Vagina (tissue), 2 donors: ENCODE measurements around the gene OOSP4A. TPM values are rescaled to one million over a fixed set of nuclear protein-coding genes. Genes with fewer than 3 reads are reported as not detected.

ENCODE experiments used
- DNase-seq, 2 donors: peaks; one replicate each; pipeline ENCODE4 v3.0.0-alpha.2; 2017; ENCODE audit errors: extremely low spot score in 2 of 2
- H3K27ac ChIP-seq: fragments of 200-600 bp; sonication (generic); one replicate; pipeline ENCODE4 v1.5.1; 2019
- H3K27me3 ChIP-seq: fragments of 200-600 bp; sonication (generic); one replicate; pipeline ENCODE4 v1.5.1; 2019
- H3K36me3 ChIP-seq, 2 donors: fragments of 200-600 bp; sonication (generic); one replicate each; pipeline ENCODE4 v1.5.1; 2017 to 2019
- H3K4me1 ChIP-seq: fragments of 200-600 bp; sonication (generic); one replicate; pipeline ENCODE4 v1.5.1; 2019
- H3K4me3 ChIP-seq, 2 donors: fragments of 200-600 bp; sonication (generic); 1 replicate in 1 of 2; 2 replicates in 1 of 2; pipeline ENCODE4 v1.5.1; 2016 to 2019
- H3K9me3 ChIP-seq: fragments of 200-600 bp; sonication (generic); one replicate; pipeline ENCODE4 v1.5.1; 2019
- CTCF ChIP-seq, 3 experiments: fragments of 450-650 bp in 2 of 3; fragments of 200-600 bp in 1 of 3; sonication (generic) in 1 of 3; IDR thresholded peaks; one replicate each; pipeline ENCODE4 v1.5.1; 2017 to 2019; ENCODE audit warnings: antibody characterized with exemption in 3 of 3, mild to moderate bottlenecking in 2 of 3, moderate library complexity in 2 of 3
- POLR2A ChIP-seq, 2 donors: fragments of 450-650 bp; IDR thresholded peaks; one replicate each; pipeline ENCODE4 v1.6.1; 2017; ENCODE audit warnings: antibody characterized with exemption in 2 of 2, mild to moderate bottlenecking in 2 of 2, moderate library complexity in 2 of 2
- POLR2AphosphoS5 ChIP-seq, 2 donors: sonication (generic); formaldehyde crosslinking; IDR thresholded peaks; one replicate each; pipeline ENCODE4 v1.9.0; 2017; ENCODE audit warnings: antibody characterized with exemption in 2 of 2, mild to moderate bottlenecking in 2 of 2, low read depth in 1 of 2; ENCODE audit not compliant: insufficient read depth in 1 of 2
- intact Hi-C: fragments of 100-400 bp; cut with DNase I; formaldehyde crosslinking; loops from one replicate; pipeline ENCODE4 v1.15.1; 2023
- total RNA-seq: library from RNA; depleted of rRNA; stranded (reverse); fragments of >200 nt; gene quantifications from one replicate; pipeline ENCODE4 v1.2.3, GENCODE V29; 2016

Gene OOSP4A
- total RNA-seq, 1 donor from 2014 or later = not detected

DNA sequence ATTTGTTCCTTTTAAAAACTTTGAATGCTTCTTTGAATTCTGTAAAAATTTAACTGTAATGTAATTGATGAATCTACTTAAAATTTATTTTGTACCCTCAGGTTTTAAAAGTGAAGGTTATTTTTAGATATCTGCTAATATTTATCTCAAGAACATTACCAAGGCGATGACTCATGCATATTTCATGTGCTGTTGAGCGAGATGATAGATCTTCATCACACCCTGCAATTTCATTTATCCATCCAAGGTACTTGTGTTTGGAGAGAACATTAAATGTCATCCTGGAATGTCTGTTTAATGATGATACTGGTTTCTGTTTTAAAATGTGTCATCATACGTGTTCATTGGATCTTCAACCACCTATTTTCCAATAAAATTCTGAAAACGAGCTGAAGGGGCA lies 6.7 kb upstream of the OOSP4A start:
- intact Hi-C loops = no loop called here
- Histone ChIP-seq H3K27me3 (no peaks in the 10 kb centered on the region), H3K4me1 (no peaks in the 10 kb centered on the region), H3K4me3 (no peak overlapping the region), H3K27ac (no peak overlapping the region), H3K9me3 (no peaks in the 10 kb centered on the region), H3K36me3 (no peaks in the 10 kb centered on the region)
- TF ChIP-seq CTCF (IDR thresholded peaks at IDR 0.05) (no peak), POLR2A (IDR thresholded peaks at IDR 0.05) (no peak), POLR2AphosphoS5 (IDR thresholded peaks at IDR 0.05; ENCODE audit: insufficient read depth in 1 of 2, low read depth in 1 of 2) (no peak)
- no peak for DNase-seq

- Histone ChIP-seq H3K27ac (no peak overlapping the region), H3K27me3 (no peaks in the 10 kb centered on the region), H3K9me3 (no peaks in the 10 kb centered on the region), H3K4me3 (no peak overlapping the region), H3K4me1 (no peaks in the 10 kb centered on the region), H3K36me3 (no peaks in the 10 kb centered on the region)
- no peak for DNase-seq
- TF ChIP-seq POLR2AphosphoS5 (IDR thresholded peaks at IDR 0.05; ENCODE audit: insufficient read depth in 1 of 2, low read depth in 1 of 2) (no peak), CTCF (IDR thresholded peaks at IDR 0.05) (no peak)
- intact Hi-C loops = no loop called here
These were observed 3.1 kb upstream of the OOSP4A start for GRCh38 chr11:59960502-59961381.

- H3K36me3 ChIP-seq = no peaks in the 10 kb centered on the region
- no peak overlapping the region for H3K27ac ChIP-seq
- H3K9me3 ChIP-seq = no peaks in the 10 kb centered on the region
- intact Hi-C loops = no loop called here
- TF ChIP-seq POLR2AphosphoS5 (IDR thresholded peaks at IDR 0.05; ENCODE audit: insufficient read depth in 1 of 2, low read depth in 1 of 2) (no peak), CTCF (IDR thresholded peaks at IDR 0.05) (no peak), POLR2A (IDR thresholded peaks at IDR 0.05) (no peak)
- no peak overlapping the region for H3K4me3 ChIP-seq
- H3K4me1 ChIP-seq = no peaks in the 10 kb centered on the region
- no peak for DNase-seq
- no peaks in the 10 kb centered on the region for H3K27me3 ChIP-seq
These were observed 1.7 kb upstream of the OOSP4A start for GRCh38 chr11:59962107-59962482.

DNA sequence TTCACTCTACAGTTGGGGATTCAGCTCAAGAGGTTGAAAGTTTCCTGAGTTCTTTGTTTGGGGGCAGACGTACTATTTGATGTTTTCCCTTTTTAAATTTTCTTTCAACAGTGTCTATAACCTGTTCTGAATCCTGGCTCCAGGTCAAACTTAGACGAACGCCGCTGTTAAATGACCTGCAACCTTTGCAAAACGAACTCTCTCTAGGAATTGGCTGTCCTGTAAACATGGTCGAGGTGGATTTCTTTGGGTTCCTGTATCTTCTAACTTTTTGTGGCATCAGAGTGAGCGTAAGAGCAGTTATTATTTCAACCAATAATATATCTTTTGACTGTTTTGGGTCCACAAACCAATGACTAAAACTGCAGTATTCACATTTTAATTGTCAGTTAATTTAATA lies 1.6 kb downstream of the OOSP4A start:
- Histone ChIP-seq H3K4me3 (no peak overlapping the region), H3K27ac (no peak overlapping the region), H3K9me3 (no peaks in the 10 kb centered on the region), H3K36me3 (no peaks in the 10 kb centered on the region), H3K27me3 (no peaks in the 10 kb centered on the region), H3K4me1 (no peaks in the 10 kb centered on the region)
- intact Hi-C loops = no loop called here
- TF ChIP-seq POLR2A (IDR thresholded peaks at IDR 0.05) = no peak
- TF ChIP-seq CTCF (IDR thresholded peaks at IDR 0.05) = no peak
- TF ChIP-seq POLR2AphosphoS5 (IDR thresholded peaks at IDR 0.05; ENCODE audit: insufficient read depth in 1 of 2, low read depth in 1 of 2) = no peak
- DNase-seq = no peak

DNA sequence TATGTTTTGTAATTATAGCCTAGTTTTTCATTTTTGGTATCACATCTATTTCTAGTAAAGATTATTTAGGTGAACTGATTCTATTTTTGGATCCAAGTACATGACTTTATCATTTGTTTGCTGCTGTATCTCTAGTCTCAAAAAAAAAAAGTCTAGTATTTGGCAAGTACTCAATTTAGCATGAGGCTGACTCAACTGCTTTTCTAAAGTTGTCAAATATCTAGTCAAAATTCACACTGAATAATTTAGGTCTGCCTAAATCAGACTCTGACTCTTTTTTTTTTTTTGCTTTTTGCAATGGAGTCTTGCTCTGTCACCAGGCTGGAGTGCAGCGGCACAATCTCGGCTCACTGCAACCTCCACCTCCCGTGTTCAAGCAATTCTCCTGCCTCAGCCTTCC lies 2.4 kb downstream of the OOSP4A start:
- intact Hi-C loops = no loop called here
- DNase-seq = no peak
- Histone ChIP-seq H3K27me3 (no peaks in the 10 kb centered on the region), H3K4me1 (no peaks in the 10 kb centered on the region), H3K27ac (no peak overlapping the region), H3K36me3 (no peaks in the 10 kb centered on the region), H3K4me3 (no peak overlapping the region), H3K9me3 (no peaks in the 10 kb centered on the region)
- TF ChIP-seq POLR2AphosphoS5 (IDR thresholded peaks at IDR 0.05; ENCODE audit: insufficient read depth in 1 of 2, low read depth in 1 of 2) (no peak), CTCF (IDR thresholded peaks at IDR 0.05) (no peak), POLR2A (IDR thresholded peaks at IDR 0.05) (no peak)
